K562 (cell line): Measurements from ENCODE around the gene REP15. TPM values are rescaled to one million over a fixed set of nuclear protein-coding genes. Genes with fewer than 3 reads are reported as not detected.

Experiments
- ATF1 ChIP-seq, 2 experiments: fragments of 450-650 bp in 1 of 2; IDR thresholded peaks; 2 replicates each; pipeline ENCODE4 v1.6.1; 2016; ENCODE audit warnings: missing compliant biosample characterization in 1 of 2, missing genetic modification characterization in 1 of 2
- CHD4 ChIP-seq: fragments of 200-600 bp; sonication (generic); IDR thresholded peaks from 3 replicates; pipeline ENCODE4 v1.6.1; 2012; ENCODE audit warnings: low read depth, mild to moderate bottlenecking, mixed read lengths, low read length, inconsistent platforms; ENCODE audit not compliant: insufficient read depth, insufficient replicate concordance, poor library complexity, severe bottlenecking
- EP400 ChIP-seq: fragments of 450-650 bp; IDR thresholded peaks from 2 replicates; pipeline ENCODE4 v1.6.1; 2017; ENCODE audit warnings: antibody characterized with exemption, mild to moderate bottlenecking, moderate library complexity
- FOSL1 ChIP-seq: fragments of 200-800 bp; sonication (Bioruptor generic); conservative IDR thresholded peaks from 2 replicates; pipeline ENCODE4 v1.6.1; 2016; ENCODE audit warnings: missing genetic modification characterization, missing compliant biosample characterization
- IRF2 ChIP-seq: sonication (generic); formaldehyde crosslinking; IDR thresholded peaks from 2 replicates; pipeline ENCODE4 v1.8.1; 2022; ENCODE audit warnings: mild to moderate bottlenecking, missing genetic modification reagents
- JUND ChIP-seq, 2 experiments: IDR thresholded peaks; 2 replicates in 1 of 2; 3 replicates in 1 of 2; pipeline ENCODE4 v1.6.1; 2011; ENCODE audit warnings: borderline replicate concordance in 2 of 2, low read depth in 2 of 2, low read length in 2 of 2, improper control_type of control experiment in 1 of 2, missing biosample characterization in 1 of 2, missing genetic modification characterization in 1 of 2, missing genetic modification reagents in 1 of 2
- MYBL2 ChIP-seq, 2 experiments: fragments of 450-650 bp in 1 of 2; sonication (generic) in 1 of 2; formaldehyde crosslinking in 1 of 2; IDR thresholded peaks; 2 replicates each; pipeline versions ENCODE4 v1.6.1 to v1.8.1; 2017 to 2022; ENCODE audit warnings: borderline replicate concordance in 1 of 2, inconsistent platforms in 1 of 2, low read depth in 1 of 2, mild to moderate bottlenecking in 1 of 2, missing genetic modification reagents in 1 of 2, moderate library complexity in 1 of 2
- NRF1 ChIP-seq, 2 experiments: fragments of 450-650 bp; IDR thresholded peaks in 1 of 2; conservative IDR thresholded peaks in 1 of 2; 2 replicates each; pipeline ENCODE4 v1.6.1; 2014; ENCODE audit warnings: mild to moderate bottlenecking in 2 of 2
- PHF21A ChIP-seq: fragments of 450-650 bp; IDR thresholded peaks from 2 replicates; pipeline ENCODE4 v1.6.1; 2017; ENCODE audit warnings: low read depth, borderline replicate concordance
- PHTF2 ChIP-seq: fragments of 250-450 bp; sonication (Bioruptor Pico); IDR thresholded peaks from 2 replicates; pipeline ENCODE4 v1.5.0; 2021; ENCODE audit warnings: mild to moderate bottlenecking
- SETDB1 ChIP-seq: IDR thresholded peaks from one replicate; pipeline ENCODE4 v1.6.1; 2012; ENCODE audit warnings: low read length, control low read depth, inconsistent platforms
- ZFX ChIP-seq: sonication (generic); formaldehyde crosslinking; IDR thresholded peaks from 2 replicates; pipeline ENCODE4 v1.8.0; 2022; ENCODE audit warnings: mild to moderate bottlenecking, missing genetic modification reagents, moderate library complexity
- ZNF668 ChIP-seq: fragments of 250-450 bp; sonication (Bioruptor Pico); IDR thresholded peaks from 2 replicates; pipeline ENCODE4 v1.8.0; 2022; ENCODE audit warnings: mild to moderate bottlenecking, inconsistent platforms
- ZSCAN32 ChIP-seq: fragments of 450-650 bp; formaldehyde crosslinking; IDR thresholded peaks from 2 replicates; pipeline ENCODE4 v1.4.0; 2020; ENCODE audit warnings: mild to moderate bottlenecking, moderate library complexity
- polyA plus RNA-seq, 8 experiments: library from polyadenylated mRNA; depleted of rRNA in 4 of 8; stranded (reverse) in 5 of 8; unstranded in 3 of 8; fragments of >200 nt; fragmentation: Nextera tagmentation in 2 of 8; fragmentation: Illumina TruSeq in 1 of 8; extraction: Ambion mirVana in 2 of 8; extraction: Trizol in 1 of 8; gene quantifications; 2 replicates each; pipeline versions ENCODE4 v1.2.1 to v1.2.3, GENCODE V29; 2011 to 2014; ENCODE audit warnings: inconsistent platforms in 1 of 8, missing spikeins in 1 of 8
- total RNA-seq, 7 experiments: library from RNA; depleted of rRNA in 6 of 7; stranded (reverse); fragments of >200 nt in 6 of 7; fragmentation: Illumina TruSeq in 2 of 7; extraction: Trizol in 2 of 7; gene quantifications; 2 replicates each; pipeline versions ENCODE4 v1.2.1 to v1.2.3, GENCODE V29; 2011 to 2021; ENCODE audit warnings: low replicate concordance in 1 of 7
- TF ChIP-seq, protein P1 (sequence below), 2 experiments: fragments of 450-650 bp in 1 of 2; sonication (generic) in 1 of 2; formaldehyde crosslinking in 1 of 2; IDR thresholded peaks; 2 replicates each; pipeline versions ENCODE4 v1.7.1 to v1.9.0; 2016 to 2022; ENCODE audit warnings: inconsistent platforms in 1 of 2, mild to moderate bottlenecking in 1 of 2, missing genetic modification reagents in 1 of 2
- TF ChIP-seq, protein P2 (sequence below): fragments of 450-650 bp; formaldehyde crosslinking; IDR thresholded peaks from 2 replicates; pipeline ENCODE4 v1.4.0; 2020; ENCODE audit warnings: mild to moderate bottlenecking, moderate library complexity

Gene REP15
- total and polyA plus RNA-seq, 9 of the 15 experiments (the other 6 are each of a cell fraction or from before 2014, with no cell fraction given): not detected

DNA sequence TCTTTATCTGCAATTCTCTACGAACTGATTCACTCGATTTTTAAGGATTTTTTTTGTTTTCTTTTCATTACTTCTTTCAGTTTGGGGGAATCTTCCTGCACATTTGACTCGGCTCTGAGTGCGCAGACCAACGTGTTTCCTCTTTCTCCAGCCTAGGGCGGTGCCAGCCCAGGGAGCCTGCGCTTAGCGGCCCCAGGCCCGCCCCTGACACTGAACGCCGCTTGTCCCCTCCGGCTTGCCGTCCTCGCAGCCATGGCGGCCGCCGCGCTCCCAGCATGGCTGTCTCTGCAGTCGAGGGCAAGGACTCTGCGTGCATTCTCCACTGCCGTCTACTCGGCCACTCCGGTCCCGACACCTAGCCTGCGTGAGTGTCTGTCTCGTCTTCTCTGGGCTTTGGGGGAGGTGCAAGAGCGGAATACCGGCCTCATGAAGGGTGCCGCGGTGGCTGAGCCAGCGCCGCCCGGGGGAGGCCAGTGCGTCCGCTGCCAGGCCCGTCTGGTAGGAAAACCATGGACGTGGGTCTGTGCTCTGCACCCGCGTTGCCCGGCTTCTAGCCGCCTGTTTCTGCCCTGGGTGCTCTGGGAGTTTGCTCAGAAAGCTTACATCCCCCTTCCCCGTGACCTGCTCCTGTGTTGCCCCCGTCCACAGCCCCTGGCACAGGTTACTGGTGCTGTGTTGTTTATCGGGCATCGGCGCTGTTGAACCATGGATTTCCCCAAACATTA, 14.5 kb downstream of the REP15 start, which contains the start of gene MRPS35 (continued):
- TF ChIP-seq JUND (IDR thresholded peaks at IDR 0.05; ENCODE audit: borderline replicate concordance, low read depth, low read length): peak; percentile 50; the same call in 1 of the 2 replicates
- TF ChIP-seq JUND (tag; IDR thresholded peaks at IDR 0.05; ENCODE audit: borderline replicate concordance, low read depth, low read length): no peak; the same call in 2 of the 3 replicates
- TF ChIP-seq CHD4: no peak
- no peak for TF ChIP-seq MYBL2 (IDR thresholded peaks at IDR 0.05; ENCODE audit: low read depth)
- TF ChIP-seq MYBL2 (CRISPR knock-in tag; IDR thresholded peaks at IDR 0.05; ENCODE audit: borderline replicate concordance): no peak
- peak; percentile 91 for TF ChIP-seq ZFX (CRISPR knock-in tag)
- TF ChIP-seq ATF1 (CRISPR knock-in tag; IDR thresholded peaks at IDR 0.05): no peak
- peak; percentile 50; the same call in 1 of the 2 replicates for TF ChIP-seq ATF1 (tag; IDR thresholded peaks at IDR 0.05)
- peak; percentile 86 to 88 for TF ChIP-seq NRF1 (conservative IDR thresholded peaks at IDR 0.05 in 1 of 2, IDR thresholded peaks at IDR 0.05 in 1 of 2)
- TF ChIP-seq IRF2 (CRISPR knock-in tag): no peak
- TF ChIP-seq, protein P1, sequence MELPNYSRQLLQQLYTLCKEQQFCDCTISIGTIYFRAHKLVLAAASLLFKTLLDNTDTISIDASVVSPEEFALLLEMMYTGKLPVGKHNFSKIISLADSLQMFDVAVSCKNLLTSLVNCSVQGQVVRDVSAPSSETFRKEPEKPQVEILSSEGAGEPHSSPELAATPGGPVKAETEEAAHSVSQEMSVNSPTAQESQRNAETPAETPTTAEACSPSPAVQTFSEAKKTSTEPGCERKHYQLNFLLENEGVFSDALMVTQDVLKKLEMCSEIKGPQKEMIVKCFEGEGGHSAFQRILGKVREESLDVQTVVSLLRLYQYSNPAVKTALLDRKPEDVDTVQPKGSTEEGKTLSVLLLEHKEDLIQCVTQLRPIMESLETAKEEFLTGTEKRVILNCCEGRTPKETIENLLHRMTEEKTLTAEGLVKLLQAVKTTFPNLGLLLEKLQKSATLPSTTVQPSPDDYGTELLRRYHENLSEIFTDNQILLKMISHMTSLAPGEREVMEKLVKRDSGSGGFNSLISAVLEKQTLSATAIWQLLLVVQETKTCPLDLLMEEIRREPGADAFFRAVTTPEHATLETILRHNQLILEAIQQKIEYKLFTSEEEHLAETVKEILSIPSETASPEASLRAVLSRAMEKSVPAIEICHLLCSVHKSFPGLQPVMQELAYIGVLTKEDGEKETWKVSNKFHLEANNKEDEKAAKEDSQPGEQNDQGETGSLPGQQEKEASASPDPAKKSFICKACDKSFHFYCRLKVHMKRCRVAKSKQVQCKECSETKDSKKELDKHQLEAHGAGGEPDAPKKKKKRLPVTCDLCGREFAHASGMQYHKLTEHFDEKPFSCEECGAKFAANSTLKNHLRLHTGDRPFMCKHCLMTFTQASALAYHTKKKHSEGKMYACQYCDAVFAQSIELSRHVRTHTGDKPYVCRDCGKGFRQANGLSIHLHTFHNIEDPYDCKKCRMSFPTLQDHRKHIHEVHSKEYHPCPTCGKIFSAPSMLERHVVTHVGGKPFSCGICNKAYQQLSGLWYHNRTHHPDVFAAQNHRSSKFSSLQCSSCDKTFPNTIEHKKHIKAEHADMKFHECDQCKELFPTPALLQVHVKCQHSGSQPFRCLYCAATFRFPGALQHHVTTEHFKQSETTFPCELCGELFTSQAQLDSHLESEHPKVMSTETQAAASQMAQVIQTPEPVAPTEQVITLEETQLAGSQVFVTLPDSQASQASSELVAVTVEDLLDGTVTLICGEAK (IDR thresholded peaks at IDR 0.05): peak; percentile 34; the same call in 1 of the 2 replicates
- TF ChIP-seq, protein P1 (CRISPR knock-in tag; IDR thresholded peaks at IDR 0.05): no peak
- peak; percentile 96 for TF ChIP-seq EP400
- TF ChIP-seq PHF21A: peak; percentile 66; the same call in 1 of the 2 replicates
- TF ChIP-seq, protein P2, sequence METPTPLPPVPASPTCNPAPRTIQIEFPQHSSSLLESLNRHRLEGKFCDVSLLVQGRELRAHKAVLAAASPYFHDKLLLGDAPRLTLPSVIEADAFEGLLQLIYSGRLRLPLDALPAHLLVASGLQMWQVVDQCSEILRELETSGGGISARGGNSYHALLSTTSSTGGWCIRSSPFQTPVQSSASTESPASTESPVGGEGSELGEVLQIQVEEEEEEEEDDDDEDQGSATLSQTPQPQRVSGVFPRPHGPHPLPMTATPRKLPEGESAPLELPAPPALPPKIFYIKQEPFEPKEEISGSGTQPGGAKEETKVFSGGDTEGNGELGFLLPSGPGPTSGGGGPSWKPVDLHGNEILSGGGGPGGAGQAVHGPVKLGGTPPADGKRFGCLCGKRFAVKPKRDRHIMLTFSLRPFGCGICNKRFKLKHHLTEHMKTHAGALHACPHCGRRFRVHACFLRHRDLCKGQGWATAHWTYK (CRISPR knock-in tag): peak; percentile 76
- TF ChIP-seq SETDB1: no peak
- TF ChIP-seq PHTF2: no peak
- TF ChIP-seq FOSL1 (tag): no peak
- TF ChIP-seq ZSCAN32: no peak
- TF ChIP-seq ZNF668 (CRISPR knock-in tag): no peak
